Type B pancreatic cell (in vitro differentiated cells): ENCODE results near the gene OTUD3. TPM values are rescaled to one million over a fixed set of nuclear protein-coding genes. Genes with fewer than 3 reads are reported as not detected.

Source experiments
- DNase-seq: peaks from one replicate; pipeline ENCODE4 v3.0.0; 2021; ENCODE audit warnings: mixed read lengths; ENCODE audit not compliant: unreplicated experiment; ENCODE audit errors: extremely low spot score
- H3K27ac Mint-ChIP-seq: 2 replicates; pipeline ENCODE4 v1.8.0; 2021; ENCODE audit warnings: mild to moderate bottlenecking, mixed read lengths
- H3K27me3 Mint-ChIP-seq: 2 replicates; pipeline ENCODE4 v1.8.0; 2021; ENCODE audit warnings: mixed read lengths
- H3K36me3 Mint-ChIP-seq: 2 replicates; pipeline ENCODE4 v1.8.0; 2021; ENCODE audit warnings: mixed read lengths
- H3K4me1 Mint-ChIP-seq: one replicate; pipeline ENCODE4 v1.8.0; 2021; ENCODE audit warnings: mixed read lengths; ENCODE audit not compliant: unreplicated experiment
- H3K4me3 Mint-ChIP-seq: 2 replicates; pipeline ENCODE4 v1.8.0; 2021; ENCODE audit warnings: mild to moderate bottlenecking, mixed read lengths
- H3K9me3 Mint-ChIP-seq: 2 replicates; pipeline ENCODE4 v1.8.0; 2021; ENCODE audit warnings: mixed read lengths
- total RNA-seq: library from RNA; stranded (reverse); gene quantifications from 2 replicates; pipeline ENCODE4 v1.2.1, GENCODE V29; 2021; ENCODE audit warnings: low replicate concordance
- TF ChIP-seq, protein P1 (sequence below): fragments of 200-600 bp; sonication (generic); conservative IDR thresholded peaks from 2 replicates; pipeline ENCODE4 v1.5.0; 2021; ENCODE audit warnings: antibody characterized with exemption, mild to moderate bottlenecking

OTUD3 gene
- total RNA-seq, 1 donor from 2014 or later: 23.1 TPM

DNA sequence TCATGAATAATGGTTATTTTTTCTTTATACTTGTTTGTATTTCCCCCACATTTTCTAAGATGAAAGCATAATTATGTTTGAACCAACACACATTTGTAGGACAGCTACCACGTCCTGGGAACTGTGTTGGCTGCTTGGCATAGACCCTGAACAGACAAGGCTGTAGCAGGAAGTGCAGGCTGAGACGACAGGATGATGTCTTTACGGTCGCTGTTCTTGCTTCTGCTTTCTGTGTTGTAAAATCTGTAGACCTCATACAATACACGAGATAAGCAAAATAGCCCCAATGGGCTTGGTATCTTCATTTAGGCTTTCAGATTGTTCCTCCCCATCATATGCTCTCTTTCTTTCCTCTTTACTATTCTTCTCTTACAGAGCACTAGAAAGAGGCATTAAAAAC lies 23.3 kb upstream of the OTUD3 start:
- peaks cover 7% of the 10 kb centered on the region for H3K27me3 Mint-ChIP-seq
- no peak overlapping the region for H3K27ac Mint-ChIP-seq
- TF ChIP-seq, protein P1, sequence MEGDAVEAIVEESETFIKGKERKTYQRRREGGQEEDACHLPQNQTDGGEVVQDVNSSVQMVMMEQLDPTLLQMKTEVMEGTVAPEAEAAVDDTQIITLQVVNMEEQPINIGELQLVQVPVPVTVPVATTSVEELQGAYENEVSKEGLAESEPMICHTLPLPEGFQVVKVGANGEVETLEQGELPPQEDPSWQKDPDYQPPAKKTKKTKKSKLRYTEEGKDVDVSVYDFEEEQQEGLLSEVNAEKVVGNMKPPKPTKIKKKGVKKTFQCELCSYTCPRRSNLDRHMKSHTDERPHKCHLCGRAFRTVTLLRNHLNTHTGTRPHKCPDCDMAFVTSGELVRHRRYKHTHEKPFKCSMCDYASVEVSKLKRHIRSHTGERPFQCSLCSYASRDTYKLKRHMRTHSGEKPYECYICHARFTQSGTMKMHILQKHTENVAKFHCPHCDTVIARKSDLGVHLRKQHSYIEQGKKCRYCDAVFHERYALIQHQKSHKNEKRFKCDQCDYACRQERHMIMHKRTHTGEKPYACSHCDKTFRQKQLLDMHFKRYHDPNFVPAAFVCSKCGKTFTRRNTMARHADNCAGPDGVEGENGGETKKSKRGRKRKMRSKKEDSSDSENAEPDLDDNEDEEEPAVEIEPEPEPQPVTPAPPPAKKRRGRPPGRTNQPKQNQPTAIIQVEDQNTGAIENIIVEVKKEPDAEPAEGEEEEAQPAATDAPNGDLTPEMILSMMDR: no peak
- H3K9me3 Mint-ChIP-seq: no peaks in the 10 kb centered on the region
- no peaks in the 10 kb centered on the region for H3K4me1 Mint-ChIP-seq
- H3K4me3 Mint-ChIP-seq: no peak overlapping the region
- H3K36me3 Mint-ChIP-seq: no peaks in the 10 kb centered on the region
- DNase-seq: no peak

DNA sequence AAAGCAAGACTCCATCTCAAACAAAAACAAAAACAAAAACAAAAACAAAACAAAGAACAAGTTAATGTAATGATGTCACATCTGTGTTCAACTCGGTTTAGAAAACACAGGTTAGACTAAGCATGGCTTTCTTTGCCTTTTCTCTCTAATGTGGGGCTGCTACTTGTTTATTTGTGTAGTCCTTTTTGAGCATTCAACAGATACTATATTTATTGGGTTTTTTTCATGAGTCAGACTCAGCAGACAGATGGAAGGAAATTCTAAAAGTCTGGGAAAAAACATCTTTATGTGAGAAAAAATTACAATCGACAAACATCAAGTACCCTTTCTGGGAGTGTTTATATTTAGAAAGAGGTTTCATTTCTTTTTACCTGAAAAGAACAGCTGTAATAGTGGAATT lies 22.3 kb upstream of the OTUD3 start:
- DNase-seq: no peak
- Mint-ChIP-seq H3K9me3 (no peaks in the 10 kb centered on the region), H3K4me3 (no peak overlapping the region), H3K27ac (no peak overlapping the region), H3K27me3 (peaks cover 7% of the 10 kb centered on the region), H3K36me3 (no peaks in the 10 kb centered on the region), H3K4me1 (no peaks in the 10 kb centered on the region)
- TF ChIP-seq, protein P1: no peak

DNA sequence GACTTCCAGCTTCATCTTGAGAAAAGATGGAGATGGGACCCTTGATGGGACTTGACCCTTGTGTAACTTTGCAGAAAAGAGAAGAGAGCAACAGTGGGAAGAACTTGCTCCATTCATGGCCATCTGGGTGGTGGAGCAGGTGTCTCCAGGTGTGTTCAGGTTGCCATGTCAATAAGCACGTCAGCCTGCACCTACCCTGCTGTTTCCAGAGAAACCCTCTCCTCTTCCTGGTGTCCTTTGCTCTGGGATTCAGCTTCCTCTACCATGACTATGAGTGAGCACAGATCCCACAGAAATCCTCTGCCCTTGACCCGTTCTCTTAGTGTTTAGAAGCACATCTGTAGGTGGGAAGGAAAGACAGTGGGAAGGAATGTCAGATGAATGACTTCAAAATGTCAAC lies 21.8 kb upstream of the OTUD3 start:
- H3K4me1 Mint-ChIP-seq: no peaks in the 10 kb centered on the region
- H3K36me3 Mint-ChIP-seq: no peaks in the 10 kb centered on the region
- TF ChIP-seq, protein P1: no peak
- DNase-seq: no peak
- no peak overlapping the region for H3K27ac Mint-ChIP-seq
- H3K4me3 Mint-ChIP-seq: no peak overlapping the region
- peaks cover 7% of the 10 kb centered on the region for H3K27me3 Mint-ChIP-seq
- no peaks in the 10 kb centered on the region for H3K9me3 Mint-ChIP-seq

DNA sequence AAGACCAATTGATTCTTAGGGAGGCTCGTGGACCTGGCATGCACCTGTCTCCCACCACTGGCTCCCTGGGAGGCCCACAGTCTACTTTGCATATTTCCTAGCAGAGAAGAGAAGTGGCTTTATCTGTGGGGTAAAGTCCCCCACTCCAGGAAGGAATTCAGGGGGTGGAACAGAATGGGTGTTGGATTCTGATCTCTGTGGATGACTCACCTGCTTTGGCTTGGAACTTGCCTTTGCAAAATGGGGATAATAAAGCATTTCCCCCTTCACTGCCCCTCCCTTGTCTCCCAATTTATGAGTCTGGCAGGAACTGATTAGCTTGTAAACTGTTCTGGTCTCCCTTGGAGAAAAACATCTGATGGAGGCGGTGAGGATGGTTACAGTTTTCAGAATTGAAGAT lies 21.2 kb upstream of the OTUD3 start:
- Mint-ChIP-seq H3K4me3 (no peak overlapping the region), H3K36me3 (no peaks in the 10 kb centered on the region), H3K27ac (no peak overlapping the region), H3K27me3 (peaks cover 11% of the 10 kb centered on the region), H3K9me3 (no peaks in the 10 kb centered on the region), H3K4me1 (no peaks in the 10 kb centered on the region)
- no peak for DNase-seq
- TF ChIP-seq, protein P1: no peak

DNA sequence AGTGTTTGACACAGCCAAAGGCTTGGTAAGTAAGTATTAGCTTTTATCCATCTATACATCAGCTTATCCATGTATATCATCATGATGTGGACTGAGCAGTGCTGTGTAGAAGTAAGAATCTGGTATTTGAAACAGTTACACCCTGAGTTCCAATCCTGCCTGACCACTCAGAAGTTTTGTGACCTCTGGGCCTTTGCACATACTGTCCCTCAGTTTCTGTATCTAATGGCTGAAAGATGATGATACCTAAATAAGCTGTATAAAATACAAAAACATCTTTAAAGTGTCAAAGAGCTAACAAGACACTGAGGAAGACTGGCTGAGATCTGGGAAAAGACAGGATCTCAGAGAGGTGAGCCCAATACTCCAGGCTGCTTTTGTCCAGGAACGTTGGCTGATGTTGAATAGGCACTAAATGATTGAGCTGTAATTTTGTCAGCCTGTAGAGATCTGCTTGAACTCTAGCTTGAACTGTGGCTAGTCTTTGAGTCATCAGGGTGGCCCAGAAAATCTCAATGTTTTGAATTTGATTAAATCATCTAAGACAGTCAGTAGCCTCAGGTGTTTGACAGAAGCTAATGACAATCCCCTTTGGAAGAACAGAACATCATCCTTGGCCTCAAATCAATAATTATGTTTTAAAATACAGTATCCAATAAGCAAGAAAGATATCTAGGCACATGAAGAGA lies 20.2 kb upstream of the OTUD3 start:
- no peak for DNase-seq
- Mint-ChIP-seq H3K4me1 (no peaks in the 10 kb centered on the region), H3K9me3 (no peaks in the 10 kb centered on the region), H3K27me3 (peaks cover 18% of the 10 kb centered on the region), H3K36me3 (no peaks in the 10 kb centered on the region), H3K27ac (no peak overlapping the region), H3K4me3 (no peak overlapping the region)
- TF ChIP-seq, protein P1: no peak
